Measurements from ENCODE around the gene TPCN2.
"Not testable (repeated sequence)": the region's sequence is repeated elsewhere in the genome, so short reads cannot be mapped to it uniquely, and the experiment has no call there.

Gene TPCN2

DNA sequence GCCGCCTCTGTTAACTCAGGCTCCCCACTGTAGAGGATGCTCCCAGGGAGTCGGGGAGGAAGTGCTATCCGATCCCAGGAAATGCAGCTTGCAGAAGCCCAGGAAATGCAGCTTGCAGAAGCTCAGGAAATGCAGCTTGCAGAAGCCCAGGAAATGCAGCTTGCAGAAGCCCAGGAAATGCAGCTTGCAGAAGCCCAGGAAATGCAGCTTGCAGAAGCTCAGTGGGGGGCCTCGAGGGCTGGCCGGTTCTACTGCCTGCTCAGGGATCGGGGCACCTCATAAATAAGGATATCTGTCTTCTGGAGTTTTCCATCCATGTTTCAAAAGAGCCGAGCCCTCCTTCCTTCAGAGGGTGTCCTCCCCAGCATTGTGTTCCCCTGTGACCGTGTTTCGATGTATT, 81.9 kb downstream of the TPCN2 start:
- no peak for DNase-seq (ENCODE audit: low spot score)

GRCh38 chr11:69131121-69131566, 82.4 kb downstream of the TPCN2 start:
- DNase-seq (ENCODE audit: low spot score), result no peak

- no peak for DNase-seq (ENCODE audit: low spot score)
Observed at GRCh38 chr11:69131644-69132300, 83.0 kb downstream of the TPCN2 start.

GRCh38 chr11:69132301-69132670, 83.6 kb downstream of the TPCN2 start:
- DNase-seq (ENCODE audit: low spot score), result no peak

- DNase-seq (ENCODE audit: low spot score), result no peak
Observed at GRCh38 chr11:69133251-69133650, 84.5 kb downstream of the TPCN2 start.

DNA sequence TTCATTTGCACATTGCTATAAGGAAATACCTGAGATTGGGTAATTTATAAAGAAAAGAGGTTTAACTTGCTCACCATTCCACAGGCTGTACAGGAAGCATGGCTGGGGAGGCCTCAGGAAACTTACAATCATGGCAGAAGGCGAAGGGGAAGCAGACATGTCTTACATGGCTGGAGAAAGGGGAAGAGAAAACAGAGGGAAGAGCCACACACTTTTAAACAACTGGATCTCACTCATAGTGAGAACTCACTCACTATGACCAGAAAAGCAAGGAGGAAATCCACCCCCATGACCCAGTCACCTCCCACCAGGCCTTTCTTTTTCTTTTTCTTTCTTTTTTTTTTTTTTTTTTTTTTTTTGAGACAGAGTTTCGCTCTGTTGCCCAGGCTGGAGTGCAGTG, 85.5 kb downstream of the TPCN2 start:
- not testable (repeated sequence) for DNase-seq (ENCODE audit: low spot score)

DNA sequence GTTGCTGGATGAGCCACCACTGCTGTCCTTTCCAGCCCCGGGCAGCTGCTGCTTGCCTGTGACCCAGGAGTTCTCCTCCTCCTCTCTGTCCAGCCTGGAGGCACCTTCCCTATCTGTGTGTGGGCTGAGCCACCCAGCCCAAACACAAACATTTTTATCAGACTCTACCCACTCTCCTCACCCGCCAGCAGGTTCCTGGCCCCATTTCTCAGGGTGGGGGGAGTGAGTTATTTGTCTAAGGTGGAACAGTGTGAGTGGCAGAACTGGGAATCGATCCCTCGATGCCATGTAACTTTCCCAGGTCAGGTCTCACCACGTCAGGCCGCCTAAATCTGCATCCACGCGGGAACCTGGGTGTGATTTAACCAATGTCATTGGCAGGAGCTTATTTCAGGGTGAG, 86.2 kb downstream of the TPCN2 start:
- no peak for DNase-seq (ENCODE audit: low spot score)

DNA sequence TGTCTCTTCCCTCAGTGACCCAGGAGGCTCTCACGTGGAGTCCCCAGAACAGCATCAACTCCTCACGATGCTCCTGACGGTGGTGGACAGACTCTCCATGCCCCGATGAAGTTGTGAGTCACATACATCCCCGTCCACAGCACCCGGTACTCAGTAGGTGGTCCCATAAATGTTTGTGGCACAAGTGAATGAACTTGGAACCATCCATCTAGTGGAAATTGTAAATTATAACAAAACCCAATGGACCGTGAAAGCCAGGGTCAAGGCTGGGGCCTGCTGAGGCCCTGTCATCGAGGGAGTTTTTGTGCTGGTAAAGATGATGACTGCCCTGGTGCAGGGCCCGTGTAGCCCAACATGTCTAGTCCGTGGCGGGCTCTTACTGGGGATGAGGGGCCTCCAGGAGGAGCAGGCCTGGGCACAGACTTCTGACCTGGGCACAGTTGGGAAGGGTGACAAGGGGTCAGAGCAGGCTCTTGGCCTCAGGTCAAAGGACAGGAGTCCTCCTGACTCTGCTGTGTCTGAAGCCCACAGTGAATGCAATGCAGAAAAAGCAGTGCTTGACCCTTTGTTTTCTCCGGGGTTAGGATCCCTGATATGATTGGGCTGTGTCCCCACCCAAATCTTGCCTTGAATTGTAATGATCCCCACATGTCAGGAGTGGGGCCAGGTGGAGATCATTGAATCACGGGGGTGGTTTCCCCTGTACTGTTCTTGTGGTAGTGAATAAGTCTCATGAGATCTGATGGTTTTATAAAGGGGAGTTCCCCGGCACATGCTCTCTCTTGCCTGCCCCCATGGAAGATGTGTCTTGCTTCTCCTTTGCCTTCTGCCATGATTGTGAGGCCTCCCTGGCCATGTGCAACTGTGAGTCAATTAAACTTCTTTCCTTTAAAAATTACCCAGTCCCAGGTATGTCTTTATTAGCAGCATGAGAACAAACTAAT, 87.0 kb downstream of the TPCN2 start:
- DNase-seq (ENCODE audit: low spot score), result no peak

DNA sequence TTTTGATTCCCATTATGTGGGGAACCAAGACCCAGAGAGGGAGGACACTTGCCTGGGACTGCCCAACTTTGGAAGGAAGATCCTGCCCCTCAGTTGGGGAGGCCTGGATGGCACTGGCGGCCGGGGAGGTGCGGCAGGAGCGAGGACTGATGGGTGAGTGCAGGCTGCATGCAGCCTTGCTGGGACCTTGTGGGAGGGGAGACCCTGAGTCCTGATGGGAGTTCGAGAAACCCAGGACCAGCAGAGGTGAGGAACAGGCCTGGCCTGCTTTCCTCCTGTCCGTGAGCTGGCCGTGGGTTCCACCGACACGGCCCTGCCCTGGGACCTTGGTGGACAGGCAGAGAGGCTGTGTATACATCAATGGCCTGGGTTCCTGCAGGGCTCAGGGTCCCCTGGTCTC, 87.7 kb downstream of the TPCN2 start:
- DNase-seq (ENCODE audit: low spot score), result no peak

- no peak for DNase-seq (ENCODE audit: low spot score)
Observed at GRCh38 chr11:69137151-69137844, 88.6 kb downstream of the TPCN2 start.

GRCh38 chr11:69138265-69138664, 89.5 kb downstream of the TPCN2 start:
- no peak for DNase-seq (ENCODE audit: low spot score)

GRCh38 chr11:69140161-69140560, 91.4 kb downstream of the TPCN2 start:
- DNase-seq (ENCODE audit: low spot score), result not testable (repeated sequence)

DNA sequence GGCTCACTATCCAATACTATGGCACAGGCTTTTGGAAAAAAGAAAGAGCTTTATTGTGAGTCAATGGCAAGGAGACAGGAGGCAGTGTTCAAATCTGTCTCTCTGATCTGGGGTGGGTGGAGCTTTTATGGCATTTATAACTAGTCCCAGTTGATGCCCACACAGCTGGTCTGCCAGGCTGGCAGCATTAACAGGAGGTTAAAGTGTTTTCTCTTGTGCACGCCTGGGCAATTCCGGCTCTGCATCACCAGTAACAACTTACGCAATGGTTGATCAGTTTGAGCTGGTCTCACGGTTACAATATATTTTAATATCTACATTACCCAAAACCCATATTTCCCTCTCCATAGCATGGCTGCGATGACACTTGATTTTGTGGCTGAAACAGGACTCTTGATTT, 91.9 kb downstream of the TPCN2 start:
- DNase-seq (ENCODE audit: low spot score), result no peak

GRCh38 chr11:69141742-69142141, 93.0 kb downstream of the TPCN2 start:
- DNase-seq (ENCODE audit: low spot score), result no peak

- DNase-seq (ENCODE audit: low spot score), result peak; percentile 8
Observed at GRCh38 chr11:69142895-69143294, 94.2 kb downstream of the TPCN2 start.

DNA sequence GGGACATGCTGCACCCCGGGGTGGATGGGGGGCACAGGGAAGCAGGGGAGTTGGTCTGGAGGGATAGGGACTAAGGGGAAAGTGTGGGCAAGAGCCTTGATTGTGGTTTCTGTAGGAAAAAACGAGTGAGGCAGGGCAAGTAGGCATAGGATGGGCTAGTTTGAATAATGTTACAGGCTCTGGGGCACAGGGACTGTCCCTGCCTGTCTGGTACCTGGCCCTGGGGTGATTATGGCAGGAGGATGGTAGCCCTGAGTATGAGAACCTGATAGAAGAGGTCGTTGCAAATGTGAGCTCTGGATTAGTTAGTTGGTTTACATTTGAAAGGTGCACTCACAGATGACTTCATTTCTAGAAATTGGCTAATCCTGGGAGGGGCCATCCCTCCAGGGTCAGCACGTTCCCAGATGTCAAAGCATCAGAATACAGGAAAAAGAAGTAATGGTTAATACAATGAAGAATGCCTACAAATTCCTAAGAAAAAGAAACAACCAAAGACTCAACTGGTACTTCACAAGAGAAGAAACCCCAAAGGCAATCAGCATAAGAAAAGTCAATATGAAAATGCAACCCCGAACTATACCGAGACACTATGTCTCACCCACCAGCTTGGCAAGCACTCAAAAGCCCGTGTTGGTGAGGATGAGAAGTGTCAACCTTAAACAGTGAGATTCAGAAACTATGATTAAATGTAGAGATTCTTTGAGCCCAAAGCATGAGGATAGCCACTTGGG, 95.8 kb downstream of the TPCN2 start:
- DNase-seq (ENCODE audit: low spot score), result no peak

GRCh38 chr11:69145050-69145380, 96.3 kb downstream of the TPCN2 start:
- no peak for DNase-seq (ENCODE audit: low spot score)

DNA sequence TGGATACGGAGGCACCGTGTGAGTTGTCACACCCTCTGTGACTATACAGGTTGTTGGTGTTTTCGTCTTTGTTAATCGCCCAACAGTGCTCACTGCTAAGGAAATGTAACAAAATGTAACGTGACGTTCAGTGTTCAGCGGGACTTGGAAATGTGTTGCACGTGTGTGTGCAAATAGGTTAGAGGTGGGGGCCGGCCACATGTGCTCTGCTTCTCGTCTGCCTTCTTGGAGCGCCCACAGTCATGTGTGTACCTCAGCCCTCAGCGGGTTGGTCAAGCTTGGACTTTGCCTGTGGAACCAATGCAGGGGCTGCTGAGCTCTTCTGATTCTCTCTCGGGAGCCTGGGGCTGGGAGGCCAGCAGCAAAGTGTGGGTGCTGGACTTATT, 99.6 kb downstream of the TPCN2 start:
- no peak for DNase-seq (ENCODE audit: low spot score)

- no peak for DNase-seq (ENCODE audit: low spot score)
Observed at GRCh38 chr11:69148806-69149205, 100.1 kb downstream of the TPCN2 start.

- not testable (repeated sequence) for DNase-seq (ENCODE audit: low spot score)
Observed at GRCh38 chr11:69149338-69150045, 100.8 kb downstream of the TPCN2 start.

GRCh38 chr11:69150175-69150574, 101.4 kb downstream of the TPCN2 start:
- DNase-seq (ENCODE audit: low spot score), result no peak

GRCh38 chr11:69151836-69152235, 103.1 kb downstream of the TPCN2 start:
- DNase-seq (ENCODE audit: low spot score), result no peak
